HL-60 (cell line): ENCODE results near the gene SLC24A3.

Experiments used
- CTCF ChIP-seq: IDR thresholded peaks from one replicate; pipeline ENCODE4 v1.5.1; 2011; ENCODE audit warnings: low read length, control low read depth, inconsistent platforms; ENCODE audit not compliant: insufficient read depth
- POLR2AphosphoS5 ChIP-seq: IDR thresholded peaks from 2 replicates; pipeline ENCODE4 v1.6.1; 2012; ENCODE audit warnings: low read depth
- REST ChIP-seq: IDR thresholded peaks from 2 replicates; pipeline ENCODE4 v1.6.1; 2012; ENCODE audit warnings: low read depth; ENCODE audit not compliant: insufficient replicate concordance

- no peak for TF ChIP-seq CTCF
- no peak for TF ChIP-seq REST
- TF ChIP-seq POLR2AphosphoS5 = no peak
Observed at GRCh38 chr20:19433371-19434350, 221.2 kb downstream of the SLC24A3 start.
